Vagina (tissue), 2 donors: ENCODE data around the gene CYTH4.

Experiments
- CTCF ChIP-seq, 3 experiments: fragments of 450-650 bp in 2 of 3; fragments of 200-600 bp in 1 of 3; sonication (generic) in 1 of 3; IDR thresholded peaks; one replicate each; pipeline ENCODE4 v1.5.1; 2017 to 2019; ENCODE audit warnings: antibody characterized with exemption in 3 of 3, mild to moderate bottlenecking in 2 of 3, moderate library complexity in 2 of 3
- POLR2A ChIP-seq, 2 donors: fragments of 450-650 bp; IDR thresholded peaks; one replicate each; pipeline ENCODE4 v1.6.1; 2017; ENCODE audit warnings: antibody characterized with exemption in 2 of 2, mild to moderate bottlenecking in 2 of 2, moderate library complexity in 2 of 2
- POLR2AphosphoS5 ChIP-seq, 2 donors: sonication (generic); formaldehyde crosslinking; IDR thresholded peaks; one replicate each; pipeline ENCODE4 v1.9.0; 2017; ENCODE audit warnings: antibody characterized with exemption in 2 of 2, mild to moderate bottlenecking in 2 of 2, low read depth in 1 of 2; ENCODE audit not compliant: insufficient read depth in 1 of 2

- no peak for TF ChIP-seq CTCF (IDR thresholded peaks at IDR 0.05)
- TF ChIP-seq POLR2AphosphoS5 (IDR thresholded peaks at IDR 0.05; ENCODE audit: insufficient read depth in 1 of 2, low read depth in 1 of 2): no peak
- no peak for TF ChIP-seq POLR2A (IDR thresholded peaks at IDR 0.05)
Measured at GRCh38 chr22:37267661-37268413, 14.5 kb upstream of the CYTH4 start.
